DND-41 (cell line): ENCODE results near the gene RFPL1.

Experiments used
- EZH2 ChIP-seq: IDR thresholded peaks from 3 replicates; pipeline ENCODE4 v1.6.1; 2012; ENCODE audit warnings: borderline replicate concordance, low read depth, mild to moderate bottlenecking, moderate library complexity, low read length, inconsistent platforms; ENCODE audit not compliant: severe bottlenecking
- TF ChIP-seq, protein P1 (sequence below): IDR thresholded peaks from 2 replicates; pipeline ENCODE4 v1.5.1; 2012; ENCODE audit warnings: borderline replicate concordance, low read length, moderate library complexity, mild to moderate bottlenecking; ENCODE audit not compliant: poor library complexity, severe bottlenecking; ENCODE audit errors: extremely low read depth

DNA sequence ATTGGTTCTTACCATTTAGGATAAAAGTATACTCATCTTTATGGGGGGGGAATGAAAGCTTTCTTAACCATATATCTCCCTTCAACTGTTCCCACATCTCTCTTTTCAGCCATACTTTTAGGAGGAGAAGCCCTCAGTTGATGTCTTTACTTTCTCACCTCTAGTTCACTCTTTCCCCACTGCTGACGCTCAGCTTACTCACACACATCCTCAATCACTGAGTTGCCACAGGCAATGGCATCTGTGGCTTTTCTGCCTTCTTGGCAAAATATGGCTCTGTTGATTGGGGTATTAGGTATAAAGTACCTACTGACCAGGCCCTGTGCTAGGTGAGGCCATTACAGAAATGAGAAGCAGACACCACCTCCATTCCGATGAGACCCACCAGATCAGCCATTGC lies 37.8 kb upstream of the RFPL1 start:
- TF ChIP-seq, protein P1, sequence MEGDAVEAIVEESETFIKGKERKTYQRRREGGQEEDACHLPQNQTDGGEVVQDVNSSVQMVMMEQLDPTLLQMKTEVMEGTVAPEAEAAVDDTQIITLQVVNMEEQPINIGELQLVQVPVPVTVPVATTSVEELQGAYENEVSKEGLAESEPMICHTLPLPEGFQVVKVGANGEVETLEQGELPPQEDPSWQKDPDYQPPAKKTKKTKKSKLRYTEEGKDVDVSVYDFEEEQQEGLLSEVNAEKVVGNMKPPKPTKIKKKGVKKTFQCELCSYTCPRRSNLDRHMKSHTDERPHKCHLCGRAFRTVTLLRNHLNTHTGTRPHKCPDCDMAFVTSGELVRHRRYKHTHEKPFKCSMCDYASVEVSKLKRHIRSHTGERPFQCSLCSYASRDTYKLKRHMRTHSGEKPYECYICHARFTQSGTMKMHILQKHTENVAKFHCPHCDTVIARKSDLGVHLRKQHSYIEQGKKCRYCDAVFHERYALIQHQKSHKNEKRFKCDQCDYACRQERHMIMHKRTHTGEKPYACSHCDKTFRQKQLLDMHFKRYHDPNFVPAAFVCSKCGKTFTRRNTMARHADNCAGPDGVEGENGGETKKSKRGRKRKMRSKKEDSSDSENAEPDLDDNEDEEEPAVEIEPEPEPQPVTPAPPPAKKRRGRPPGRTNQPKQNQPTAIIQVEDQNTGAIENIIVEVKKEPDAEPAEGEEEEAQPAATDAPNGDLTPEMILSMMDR, result no peak
- TF ChIP-seq EZH2, result no peak
